ENCODE data around the gene TNFSF8. TPM values are rescaled to one million over a fixed set of nuclear protein-coding genes. Genes with fewer than 3 reads are reported as not detected.

Gene TNFSF8
- total RNA-seq, 1 experiment from 2014 or later = 0.15 TPM

DNA sequence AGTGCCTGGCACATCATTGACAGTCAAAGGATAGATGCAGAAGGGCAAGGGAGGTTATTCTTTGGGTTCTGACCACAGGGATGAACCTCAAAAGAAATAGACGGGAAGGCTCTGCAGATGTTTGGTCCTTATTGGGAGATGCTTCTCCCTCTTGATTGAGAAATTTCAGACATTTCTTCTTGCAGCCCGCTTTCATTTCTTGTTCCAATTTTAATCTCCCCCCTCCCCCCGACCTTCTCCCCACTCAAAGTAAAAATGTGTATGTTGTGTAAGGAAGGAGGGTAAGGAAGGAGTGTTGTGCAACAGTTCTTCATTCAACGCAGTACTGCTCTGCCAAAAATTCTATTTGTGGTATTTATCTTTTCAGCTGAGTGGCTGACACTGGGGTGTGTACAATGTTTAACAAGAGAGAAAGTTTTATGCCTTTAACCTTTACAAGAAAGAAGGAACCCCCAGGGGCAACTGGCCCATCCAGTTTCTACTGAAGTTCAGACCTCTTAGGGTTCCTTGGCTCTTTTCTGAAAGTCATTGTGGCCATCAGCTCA is 78.3 kb downstream of the TNFSF8 start:
- H3K4me3 ChIP-seq (ENCODE audit: low read depth in 2 of 2, low read length in 2 of 2) = no peak overlapping the region
- TF ChIP-seq POLR2AphosphoS5 (IDR thresholded peaks at IDR 0.05; ENCODE audit: low read depth, low read length) (no peak), TCF7L2 (IDR thresholded peaks at IDR 0.05; ENCODE audit: low read depth, low read length) (no peak), CTCF (IDR thresholded peaks at IDR 0.05) (no peak), REST (IDR thresholded peaks at IDR 0.05; ENCODE audit: insufficient read depth in 1 of 2, low read depth in 2 of 2, low read length in 1 of 2) (no peak), SIN3A (IDR thresholded peaks at IDR 0.05; ENCODE audit: borderline replicate concordance, insufficient read depth, low read depth, low read length) (no peak)
- intact Hi-C loops (cut with micrococcal nuclease; ENCODE audit: unreplicated experiment) (no loop called here), in situ Hi-C loops (cut with HindIII; ENCODE audit: low pct_unique_long_range_greater_than_20kb, low sequenced_read_pairs) (no loop called here)
- H3K36me3 ChIP-seq (ENCODE audit: control insufficient read depth, insufficient read depth, low read length) = no peaks in the 10 kb centered on the region
- DNase-seq (ENCODE audit: low read depth, low spot score) (no peak), ATAC-seq (no peak)
- no peaks in the 10 kb centered on the region for H3K27me3 ChIP-seq (ENCODE audit: control insufficient read depth, insufficient read depth, low read length)
- no peaks in the 10 kb centered on the region for H3K4me1 ChIP-seq (ENCODE audit: control insufficient read depth, insufficient read depth, low read length)
- BruUV-seq (replicated peaks) = no TSS peak
- H3K27ac ChIP-seq (ENCODE audit: low read length) = no peak overlapping the region
- POLR2A ChIA-PET = no interaction called here
- CTCF ChIA-PET = no interaction called here
- H3K9me3 ChIP-seq (ENCODE audit: control insufficient read depth, insufficient read depth, low read depth, low read length) = no peaks in the 10 kb centered on the region

DNA sequence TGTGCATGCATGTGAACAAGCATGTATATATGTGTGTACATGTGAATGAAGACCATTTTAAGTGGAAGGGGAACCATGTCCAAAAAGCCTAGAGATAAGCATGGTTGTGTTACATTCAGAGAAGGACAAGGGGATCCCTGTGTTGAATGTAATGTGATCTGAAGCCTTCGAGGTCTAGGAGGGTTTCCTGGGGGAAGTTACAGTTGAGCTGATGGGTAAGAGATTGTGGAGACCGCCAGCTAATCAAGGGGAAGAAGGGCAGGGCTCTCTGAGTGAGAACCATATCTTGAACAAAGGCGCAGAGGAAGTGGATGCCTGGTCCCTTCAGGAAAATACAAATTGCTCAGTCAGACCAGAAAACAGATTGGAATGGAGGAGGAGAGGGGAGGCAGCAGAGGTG is 79.1 kb downstream of the TNFSF8 start:
- no peak for TF ChIP-seq TCF7L2 (IDR thresholded peaks at IDR 0.05; ENCODE audit: low read depth, low read length)
- TF ChIP-seq REST (IDR thresholded peaks at IDR 0.05; ENCODE audit: insufficient read depth in 1 of 2, low read depth in 2 of 2, low read length in 1 of 2) = no peak
- no peak for TF ChIP-seq POLR2AphosphoS5 (IDR thresholded peaks at IDR 0.05; ENCODE audit: low read depth, low read length)
- no peak for TF ChIP-seq SIN3A (IDR thresholded peaks at IDR 0.05; ENCODE audit: borderline replicate concordance, insufficient read depth, low read depth, low read length)
- TF ChIP-seq CTCF (IDR thresholded peaks at IDR 0.05) = no peak
- no peak for ATAC-seq
- Histone ChIP-seq H3K27me3 (ENCODE audit: control insufficient read depth, insufficient read depth, low read length) (no peaks in the 10 kb centered on the region), H3K4me3 (ENCODE audit: low read depth in 2 of 2, low read length in 2 of 2) (no peak overlapping the region), H3K27ac (ENCODE audit: low read length) (no peak overlapping the region), H3K9me3 (ENCODE audit: control insufficient read depth, insufficient read depth, low read depth, low read length) (no peaks in the 10 kb centered on the region), H3K4me1 (ENCODE audit: control insufficient read depth, insufficient read depth, low read length) (no peaks in the 10 kb centered on the region), H3K36me3 (ENCODE audit: control insufficient read depth, insufficient read depth, low read length) (no peaks in the 10 kb centered on the region)
- no TSS peak for BruUV-seq (replicated peaks)
- ChIA-PET CTCF (no interaction called here), POLR2A (no interaction called here)
- intact Hi-C loops (cut with micrococcal nuclease; ENCODE audit: unreplicated experiment) = no loop called here
- DNase-seq (ENCODE audit: low read depth, low spot score) = no peak
- in situ Hi-C loops (cut with HindIII; ENCODE audit: low pct_unique_long_range_greater_than_20kb, low sequenced_read_pairs) = no loop called here

Data from Panc1 (cell line).